K562 (cell line): ENCODE results near the gene MAST4. TPM values are rescaled to one million over a fixed set of nuclear protein-coding genes. Genes with fewer than 3 reads are reported as not detected.

Experiments used
- ATAC-seq: fragments of 200-7000 bp; cut with Tn5 transposase; 3 replicates; pipeline ENCODE4 v1.9.1; 2020; ENCODE audit warnings: moderate library complexity
- BruUV-seq: library from RNA; stranded (reverse); fragments of 400-500 nt; replicated peaks from 2 replicates; lab custom pipeline; 2021; lab: Mats Ljungman, UMichigan
- CTCF ChIA-PET: fragments of 300-600 bp; formaldehyde crosslinking; extraction: SDS; loops from one replicate; lab custom pipeline; 2021; ENCODE audit warnings: low intra/inter-chr PET ratio; lab: Yijun Ruan, JAX
- POLR2A ChIA-PET: fragments of 300-600, 350-650 bp; sonication (Branson Sonifier 250); formaldehyde crosslinking; extraction: SDS; loops from one replicate; lab custom pipeline; 2021; ENCODE audit warnings: antibody characterized with exemption, inconsistent platforms; lab: Yijun Ruan, JAX
- DNase-seq, 4 experiments: peaks; one replicate each; pipeline versions ENCODE4 v3.0.0 to v3.0.0-alpha.2; 2011 to 2018; ENCODE audit warnings: low spot score in 3 of 4, mixed read lengths in 3 of 4; ENCODE audit errors: extremely low read depth in 1 of 4
- FAIRE-seq: peaks from 2 replicates; lab custom pipeline; 2011; peaks lifted over from hg19 to GRCh38; lab: Jason Lieb, UNC
- H2AFZ ChIP-seq: 2 replicates; pipeline ENCODE4 v1.6.0; 2011; ENCODE audit warnings: low read depth, low read length, control low read depth, inconsistent platforms
- H3K27ac ChIP-seq: fragments of 200-600 bp; 3 replicates; pipeline ENCODE4 v1.8.0; 2011; ENCODE audit warnings: low read depth, mild to moderate bottlenecking, control low read depth, inconsistent platforms, low read length, moderate library complexity, mixed read lengths; ENCODE audit errors: extremely low read depth
- H3K27me3 ChIP-seq, 2 experiments: fragments of 300-600 bp in 1 of 2; 2 replicates in 1 of 2; 3 replicates in 1 of 2; pipeline versions ENCODE4 v1.6.0 to v1.8.0; 2011; ENCODE audit warnings: inconsistent platforms in 2 of 2, low read length in 2 of 2, mild to moderate bottlenecking in 1 of 2, mixed read lengths in 1 of 2, moderate library complexity in 1 of 2; ENCODE audit not compliant: control insufficient read depth in 2 of 2, insufficient read depth in 2 of 2
- H3K36me3 ChIP-seq: fragments of 300-600 bp; 3 replicates; pipeline ENCODE4 v1.8.0; 2011; ENCODE audit warnings: mild to moderate bottlenecking, low read length, inconsistent platforms; ENCODE audit not compliant: control insufficient read depth, insufficient read depth
- H3K4me1 ChIP-seq, 2 experiments: fragments of 200-600 bp in 1 of 2; replicated peaks in 1 of 2; 2 replicates in 1 of 2; 3 replicates in 1 of 2; pipeline versions ENCODE4 v1.5.1 to v1.8.0; 2011; ENCODE audit warnings: inconsistent platforms in 2 of 2, low read length in 2 of 2, mild to moderate bottlenecking in 1 of 2, mixed read lengths in 1 of 2, moderate library complexity in 1 of 2; ENCODE audit not compliant: control insufficient read depth in 2 of 2, insufficient read depth in 2 of 2
- H3K4me2 ChIP-seq: 2 replicates; pipeline ENCODE4 v1.6.1; 2011; ENCODE audit warnings: low read length, control low read depth, inconsistent platforms, mixed read lengths; ENCODE audit not compliant: insufficient read depth
- H3K4me3 ChIP-seq: fragments of 200-600 bp; sonication (generic), shearing (Covaris generic); 2 replicates; pipeline ENCODE4 v1.5.1; 2016; ENCODE audit warnings: control low read depth, inconsistent platforms
- H3K79me2 ChIP-seq: fragments of 200-600 bp; 3 replicates; pipeline ENCODE4 v1.8.0; 2011; ENCODE audit warnings: low read length, inconsistent platforms; ENCODE audit not compliant: control insufficient read depth, insufficient read depth
- H3K9ac ChIP-seq, 2 experiments: 2 replicates each; pipeline versions ENCODE4 v1.6.0 to v1.6.1; 2011; ENCODE audit warnings: low read depth in 2 of 2, low read length in 2 of 2, control low read depth in 1 of 2, inconsistent platforms in 1 of 2, mild to moderate bottlenecking in 1 of 2, mixed read lengths in 1 of 2; ENCODE audit not compliant: insufficient read depth in 1 of 2
- H3K9me1 ChIP-seq: one replicate; pipeline ENCODE4 v1.6.0; 2011; ENCODE audit warnings: inconsistent platforms, mild to moderate bottlenecking, low read length, moderate library complexity; ENCODE audit not compliant: control insufficient read depth, insufficient read depth
- H3K9me3 ChIP-seq: replicated peaks from 2 replicates; pipeline ENCODE4 v1.5.1; 2011; ENCODE audit warnings: low read depth, low read length, inconsistent platforms; ENCODE audit not compliant: control insufficient read depth, insufficient read depth
- H4K20me1 ChIP-seq: replicated peaks from 2 replicates; pipeline ENCODE4 v1.6.1; 2011; ENCODE audit warnings: low read length, inconsistent platforms, mixed read lengths; ENCODE audit not compliant: control insufficient read depth, insufficient read depth
- ARNT ChIP-seq, 2 experiments: fragments of 450-650 bp; IDR thresholded peaks; 2 replicates each; pipeline ENCODE4 v1.6.1; 2016; ENCODE audit warnings: mild to moderate bottlenecking in 1 of 2
- BDP1 ChIP-seq: IDR thresholded peaks from 3 replicates; pipeline ENCODE4 v1.6.1; 2011; ENCODE audit not compliant: insufficient read length, insufficient read depth
- EP400 ChIP-seq: fragments of 450-650 bp; IDR thresholded peaks from 2 replicates; pipeline ENCODE4 v1.6.1; 2017; ENCODE audit warnings: antibody characterized with exemption, mild to moderate bottlenecking, moderate library complexity
- JUN ChIP-seq, 2 experiments: sonication (generic) in 1 of 2; formaldehyde crosslinking in 1 of 2; IDR thresholded peaks; 2 replicates each; pipeline versions ENCODE4 v1.6.1 to v1.8.0; 2012 to 2022; ENCODE audit warnings: borderline replicate concordance in 2 of 2, mild to moderate bottlenecking in 2 of 2, improper control_type of control experiment in 1 of 2, low read depth in 1 of 2, low read length in 1 of 2, missing genetic modification reagents in 1 of 2
- NCOA6 ChIP-seq: fragments of 450-650 bp; IDR thresholded peaks from 2 replicates; pipeline ENCODE4 v1.6.1; 2017; ENCODE audit warnings: mild to moderate bottlenecking
- NELFE ChIP-seq: IDR thresholded peaks from 2 replicates; pipeline ENCODE4 v1.6.1; 2011; ENCODE audit warnings: mild to moderate bottlenecking; ENCODE audit not compliant: insufficient read depth, insufficient read length
- NFYB ChIP-seq: IDR thresholded peaks from 2 replicates; pipeline ENCODE4 v1.6.1; 2011; ENCODE audit warnings: mild to moderate bottlenecking, moderate library complexity; ENCODE audit not compliant: insufficient read length; ENCODE audit errors: extremely low read depth
- POLR2A ChIP-seq: fragments of 450-650 bp; conservative IDR thresholded peaks from 2 replicates; pipeline ENCODE4 v1.6.1; 2016
- POLR2G ChIP-seq: fragments of 200-400 bp; formaldehyde crosslinking; IDR thresholded peaks from 2 replicates; pipeline ENCODE4 v1.6.1; 2017; ENCODE audit warnings: low read depth, mild to moderate bottlenecking, antibody characterized with exemption, low read length, moderate library complexity
- PTRF ChIP-seq: fragments of 450-650 bp; IDR thresholded peaks from 2 replicates; pipeline ENCODE4 v1.6.1; 2016; ENCODE audit warnings: mild to moderate bottlenecking, missing genetic modification characterization, missing compliant biosample characterization
- TFAM ChIP-seq: fragments of 250-450 bp; sonication (Bioruptor Pico); conservative IDR thresholded peaks from 2 replicates; pipeline ENCODE4 v1.5.0; 2021; ENCODE audit warnings: mild to moderate bottlenecking, moderate library complexity
- THRAP3 ChIP-seq: fragments of 450-650 bp; IDR thresholded peaks from 2 replicates; pipeline ENCODE4 v1.6.1; 2016; ENCODE audit warnings: mild to moderate bottlenecking, inconsistent platforms, borderline replicate concordance
- ZMIZ1 ChIP-seq, 2 experiments: fragments of 150-350 bp in 1 of 2; IDR thresholded peaks; 2 replicates each; pipeline ENCODE4 v1.6.1; 2012 to 2016; ENCODE audit warnings: low read depth in 2 of 2, low read length in 2 of 2, mild to moderate bottlenecking in 1 of 2, moderate library complexity in 1 of 2
- ZNF780A ChIP-seq: fragments of 250-450 bp; sonication (Bioruptor Pico); IDR thresholded peaks from 2 replicates; pipeline ENCODE4 v1.5.0; 2021; ENCODE audit warnings: mild to moderate bottlenecking
- WGBS: fragments of 100-300 bp; shearing (Covaris generic); methylation state at CpG from one replicate; pipeline ENCODE4 v1.1.6; 2016; ENCODE audit warnings: low coverage, mixed read lengths; ENCODE audit not compliant: insufficient coverage; ENCODE audit errors: missing lambda C conversion rate; 5-methylcytosine and 5-hydroxymethylcytosine counted together
- in situ Hi-C: fragments of 300-500 bp; cut with MboI; formaldehyde crosslinking; loops from 4 replicates; pipeline ENCODE4 v1.15.0; 2018; ENCODE audit warnings: inconsistent platforms, mixed read lengths
- intact Hi-C: fragments of 100-400 bp; cut with micrococcal nuclease; formaldehyde crosslinking; loops from 2 replicates; pipeline ENCODE4 v1.14.2; 2022
- polyA plus RNA-seq, 8 experiments: library from polyadenylated mRNA; depleted of rRNA in 4 of 8; stranded (reverse) in 5 of 8; unstranded in 3 of 8; fragments of >200 nt; fragmentation: Nextera tagmentation in 2 of 8; fragmentation: Illumina TruSeq in 1 of 8; extraction: Ambion mirVana in 2 of 8; extraction: Trizol in 1 of 8; gene quantifications; 2 replicates each; pipeline versions ENCODE4 v1.2.1 to v1.2.3, GENCODE V29; 2011 to 2014; ENCODE audit warnings: inconsistent platforms in 1 of 8, missing spikeins in 1 of 8
- total RNA-seq, 7 experiments: library from RNA; depleted of rRNA in 6 of 7; stranded (reverse); fragments of >200 nt in 6 of 7; fragmentation: Illumina TruSeq in 2 of 7; extraction: Trizol in 2 of 7; gene quantifications; 2 replicates each; pipeline versions ENCODE4 v1.2.1 to v1.2.3, GENCODE V29; 2011 to 2021; ENCODE audit warnings: low replicate concordance in 1 of 7
- TF ChIP-seq, protein P1 (sequence below): fragments of 450-650 bp; IDR thresholded peaks from 2 replicates; pipeline ENCODE4 v1.6.1; 2018; ENCODE audit not compliant: partially characterized antibody
- TF ChIP-seq, protein P2 (sequence below): IDR thresholded peaks from 3 replicates; pipeline ENCODE4 v1.6.1; 2011; ENCODE audit warnings: borderline replicate concordance, mild to moderate bottlenecking; ENCODE audit not compliant: insufficient read length, insufficient read depth

Gene MAST4
- total and polyA plus RNA-seq, 9 of the 15 experiments (the other 6 are each of a cell fraction or from before 2014, with no cell fraction given), result 0.88 to 10.1 (median 5.2) TPM

DNA sequence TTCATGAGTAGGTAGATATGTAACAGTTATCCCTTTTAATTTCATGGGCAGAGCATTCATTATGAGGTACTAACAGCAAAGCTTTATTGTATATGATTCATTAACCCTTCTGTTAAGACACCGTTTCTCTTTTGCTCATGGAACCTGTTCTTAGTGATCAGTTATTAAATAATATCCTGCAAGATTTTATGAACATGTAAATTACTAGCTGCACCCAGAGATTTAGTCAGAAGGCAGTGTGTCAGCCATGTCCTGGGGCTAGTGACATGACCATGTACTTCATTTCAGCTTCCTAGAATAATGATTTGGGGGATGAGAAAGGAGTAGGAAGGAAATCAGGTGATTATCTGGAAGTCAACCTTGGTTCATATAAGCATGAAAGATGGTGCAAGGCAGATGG lies 7.0 kb downstream of the MAST4 start:
- intact Hi-C loops (no loop called here), in situ Hi-C loops (no loop called here)
- H3K9ac ChIP-seq, result no peak overlapping the region
- no TSS peak for BruUV-seq
- no peak overlapping the region for H3K4me2 ChIP-seq
- no peak for FAIRE-seq
- H3K79me2 ChIP-seq, result no peaks in the 10 kb centered on the region
- 0% methylated on average over 1 of the region's 1 CpG for WGBS
- no peak overlapping the region for H2AFZ ChIP-seq
- no peaks in the 10 kb centered on the region for H3K4me1 ChIP-seq
- H3K27ac ChIP-seq, result no peak overlapping the region
- POLR2A ChIA-PET, result no interaction called here
- peaks cover 4 to 5% of the 10 kb centered on the region in 2 experiments; a peak in 3 of 5 replicates for H3K27me3 ChIP-seq
- ATAC-seq, result no peak
- CTCF ChIA-PET, result no interaction called here
- no peaks in the 10 kb centered on the region; the same call in 1 of the 2 replicates for H4K20me1 ChIP-seq
- H3K4me3 ChIP-seq, result no peak overlapping the region
- H3K9me3 ChIP-seq, result no peaks in the 10 kb centered on the region
- H3K36me3 ChIP-seq, result no peaks in the 10 kb centered on the region
- H3K9me1 ChIP-seq, result no peaks in the 10 kb centered on the region
- no peak for DNase-seq
- TF ChIP-seq POLR2G (no peak), BDP1 (no peak), POLR2A (no peak), EP400 (no peak), JUN (IDR thresholded peaks at IDR 0.05; ENCODE audit: borderline replicate concordance, low read depth, low read length) (no peak), JUN (CRISPR knock-in tag; IDR thresholded peaks at IDR 0.05; ENCODE audit: borderline replicate concordance) (no peak), ARNT (IDR thresholded peaks at IDR 0.05) (no peak), TFAM (CRISPR knock-in tag) (no peak), PTRF (tag) (no peak), ZNF780A (no peak), NELFE (no peak), ZMIZ1 (IDR thresholded peaks at IDR 0.05; ENCODE audit: low read depth in 2 of 2, low read length in 2 of 2) (no peak), THRAP3 (no peak), NCOA6 (no peak), NFYB (no peak)
- TF ChIP-seq, protein P1, sequence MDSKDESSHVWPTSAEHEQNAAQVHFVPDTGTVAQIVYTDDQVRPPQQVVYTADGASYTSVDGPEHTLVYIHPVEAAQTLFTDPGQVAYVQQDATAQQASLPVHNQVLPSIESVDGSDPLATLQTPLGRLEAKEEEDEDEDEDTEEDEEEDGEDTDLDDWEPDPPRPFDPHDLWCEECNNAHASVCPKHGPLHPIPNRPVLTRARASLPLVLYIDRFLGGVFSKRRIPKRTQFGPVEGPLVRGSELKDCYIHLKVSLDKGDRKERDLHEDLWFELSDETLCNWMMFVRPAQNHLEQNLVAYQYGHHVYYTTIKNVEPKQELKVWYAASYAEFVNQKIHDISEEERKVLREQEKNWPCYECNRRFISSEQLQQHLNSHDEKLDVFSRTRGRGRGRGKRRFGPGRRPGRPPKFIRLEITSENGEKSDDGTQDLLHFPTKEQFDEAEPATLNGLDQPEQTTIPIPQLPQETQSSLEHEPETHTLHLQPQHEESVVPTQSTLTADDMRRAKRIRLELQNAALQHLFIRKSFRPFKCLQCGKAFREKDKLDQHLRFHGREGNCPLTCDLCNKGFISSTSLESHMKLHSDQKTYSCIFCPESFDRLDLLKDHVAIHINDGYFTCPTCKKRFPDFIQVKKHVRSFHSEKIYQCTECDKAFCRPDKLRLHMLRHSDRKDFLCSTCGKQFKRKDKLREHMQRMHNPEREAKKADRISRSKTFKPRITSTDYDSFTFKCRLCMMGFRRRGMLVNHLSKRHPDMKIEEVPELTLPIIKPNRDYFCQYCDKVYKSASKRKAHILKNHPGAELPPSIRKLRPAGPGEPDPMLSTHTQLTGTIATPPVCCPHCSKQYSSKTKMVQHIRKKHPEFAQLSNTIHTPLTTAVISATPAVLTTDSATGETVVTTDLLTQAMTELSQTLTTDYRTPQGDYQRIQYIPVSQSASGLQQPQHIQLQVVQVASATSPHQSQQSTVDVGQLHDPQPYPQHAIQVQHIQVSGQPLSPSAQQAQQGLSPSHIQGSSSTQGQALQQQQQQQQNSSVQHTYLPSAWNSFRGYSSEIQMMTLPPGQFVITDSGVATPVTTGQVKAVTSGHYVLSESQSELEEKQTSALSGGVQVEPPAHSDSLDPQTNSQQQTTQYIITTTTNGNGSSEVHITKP, result no peak
- TF ChIP-seq, protein P2, sequence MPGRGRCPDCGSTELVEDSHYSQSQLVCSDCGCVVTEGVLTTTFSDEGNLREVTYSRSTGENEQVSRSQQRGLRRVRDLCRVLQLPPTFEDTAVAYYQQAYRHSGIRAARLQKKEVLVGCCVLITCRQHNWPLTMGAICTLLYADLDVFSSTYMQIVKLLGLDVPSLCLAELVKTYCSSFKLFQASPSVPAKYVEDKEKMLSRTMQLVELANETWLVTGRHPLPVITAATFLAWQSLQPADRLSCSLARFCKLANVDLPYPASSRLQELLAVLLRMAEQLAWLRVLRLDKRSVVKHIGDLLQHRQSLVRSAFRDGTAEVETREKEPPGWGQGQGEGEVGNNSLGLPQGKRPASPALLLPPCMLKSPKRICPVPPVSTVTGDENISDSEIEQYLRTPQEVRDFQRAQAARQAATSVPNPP, result no peak
